NCI-H2107 (cell line): ENCODE results near the gene CDH23.

Experiments
- DNase-seq: peaks from one replicate; lab custom pipeline; 2025; lab: John Stamatoyannopoulos, UW

CDH23 gene

GRCh38 chr10:71744897-71745663 is 348.4 kb downstream of the CDH23 start:
- no peak for DNase-seq

- no peak for DNase-seq
These were observed 349.0 kb downstream of the CDH23 start for GRCh38 chr10:71745664-71746250.

- DNase-seq: no peak
These were observed 349.8 kb downstream of the CDH23 start for GRCh38 chr10:71746344-71747037.

- DNase-seq: no peak
These were observed 350.4 kb downstream of the CDH23 start for GRCh38 chr10:71747039-71747531.

- no peak for DNase-seq
These were observed 351.1 kb downstream of the CDH23 start for GRCh38 chr10:71747551-71748523.

- DNase-seq: no peak
These were observed 352.0 kb downstream of the CDH23 start for GRCh38 chr10:71748671-71749191.

- no peak for DNase-seq
These were observed 352.7 kb downstream of the CDH23 start for GRCh38 chr10:71749396-71749795.

- no peak for DNase-seq
These were observed 353.6 kb downstream of the CDH23 start for GRCh38 chr10:71750124-71750841.

GRCh38 chr10:71750986-71751385 is 354.3 kb downstream of the CDH23 start:
- no peak for DNase-seq

GRCh38 chr10:71751515-71752224 is 354.9 kb downstream of the CDH23 start:
- DNase-seq: no peak

GRCh38 chr10:71752391-71753090 is 355.8 kb downstream of the CDH23 start:
- DNase-seq: no peak

GRCh38 chr10:71753091-71753959 is 356.6 kb downstream of the CDH23 start:
- no peak for DNase-seq

GRCh38 chr10:71753960-71754505 is 357.3 kb downstream of the CDH23 start:
- DNase-seq: no peak

GRCh38 chr10:71754562-71754961 is 357.8 kb downstream of the CDH23 start:
- no peak for DNase-seq

GRCh38 chr10:71755179-71755879 is 358.6 kb downstream of the CDH23 start:
- DNase-seq: no peak

GRCh38 chr10:71756311-71757191 is 359.8 kb downstream of the CDH23 start:
- DNase-seq: no peak
